Activated CD4-positive, alpha-beta T cell treated with anti-CD3 and anti-CD28 coated beads, Interleukin-2, Interleukin-4, amounts not matched to agents 100 ng/mL and 50 ng/mL, durations not matched to agents 16 hours and 8 hours (primary cell): ENCODE measurements around the gene PHKB.
"Not testable (repeated sequence)": the region's sequence is repeated elsewhere in the genome, so short reads cannot be mapped to it uniquely, and the experiment has no call there.

ENCODE experiments used
- DNase-seq: peaks from one replicate; pipeline ENCODE4 v3.0.0-alpha.2; 2020; ENCODE audit warnings: low spot score

The PHKB gene

DNA sequence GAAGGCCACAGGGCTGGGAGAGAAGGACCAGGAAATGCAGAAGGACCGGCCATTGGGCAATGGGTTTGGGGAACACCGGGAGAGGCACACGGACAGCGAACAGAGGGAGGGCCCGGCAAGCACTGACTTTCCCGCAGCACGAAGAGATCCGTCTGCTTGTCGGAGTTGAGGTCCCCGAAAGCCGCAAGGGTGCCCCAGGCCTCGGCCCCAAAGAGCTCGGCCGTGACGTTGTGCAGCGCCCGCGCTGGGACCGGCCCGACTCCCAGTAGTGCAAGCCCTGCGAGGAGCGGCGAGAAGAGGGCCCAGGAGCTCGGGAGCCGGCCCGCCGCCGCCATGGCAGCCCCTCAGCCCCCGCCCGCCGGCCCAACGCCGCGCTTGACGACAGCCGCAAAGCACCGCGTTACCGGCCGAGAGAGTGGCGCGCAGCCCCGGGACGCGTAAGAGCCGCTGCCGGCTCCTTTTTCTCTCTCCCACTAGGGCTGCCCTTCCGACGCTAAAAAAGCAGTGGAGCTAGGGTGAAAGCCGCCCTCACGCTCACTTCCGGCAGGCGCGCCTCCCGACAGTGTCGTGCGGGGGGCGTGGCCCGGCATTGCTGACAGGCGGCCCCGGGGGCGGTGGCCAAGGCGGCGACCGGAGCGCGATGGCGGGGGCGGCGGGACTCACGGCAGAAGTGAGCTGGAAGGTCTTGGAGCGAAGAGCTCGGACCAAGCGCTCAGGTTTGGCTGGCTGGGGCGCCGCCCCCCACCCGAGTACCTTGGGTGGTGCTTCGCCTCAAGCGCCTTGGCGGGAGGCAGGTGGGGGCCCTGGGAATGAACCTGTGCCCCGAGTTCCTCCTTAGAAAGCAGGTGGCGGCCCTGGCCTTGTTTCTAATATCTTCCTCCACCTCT, at the start of gene PHKB, which contains the start of gene ITFG1:
PHKB (plus strand) TSS at position 621 of the 887 bp plus-strand sequence; CDS start at position 641, 20 bp downstream.
ITFG1 (minus strand) TSS at position 353 of the 887 bp plus-strand sequence; CDS start at position 335, 18 bp downstream.
- DNase-seq: peak; percentile 94

DNA sequence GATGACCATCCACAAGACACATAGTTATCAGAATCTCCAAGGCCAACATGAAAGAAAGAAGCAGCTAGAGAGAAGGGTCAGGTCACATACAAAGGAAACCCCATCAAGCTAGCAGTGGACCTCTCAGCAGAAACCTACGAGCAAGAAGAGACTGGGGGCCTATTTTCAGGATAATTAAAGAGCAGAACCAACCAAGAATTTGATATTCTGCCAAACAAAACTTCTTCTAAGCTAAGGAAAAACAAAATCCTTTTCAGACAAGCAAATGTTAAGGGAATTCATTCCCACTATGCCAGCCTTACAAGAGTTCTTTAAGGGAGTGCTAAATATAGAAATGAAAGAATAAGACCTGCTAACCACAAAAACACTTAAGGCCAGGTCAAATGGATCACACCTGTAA, 48.1 kb upstream of the PHKB start:
- no peak for DNase-seq

DNA sequence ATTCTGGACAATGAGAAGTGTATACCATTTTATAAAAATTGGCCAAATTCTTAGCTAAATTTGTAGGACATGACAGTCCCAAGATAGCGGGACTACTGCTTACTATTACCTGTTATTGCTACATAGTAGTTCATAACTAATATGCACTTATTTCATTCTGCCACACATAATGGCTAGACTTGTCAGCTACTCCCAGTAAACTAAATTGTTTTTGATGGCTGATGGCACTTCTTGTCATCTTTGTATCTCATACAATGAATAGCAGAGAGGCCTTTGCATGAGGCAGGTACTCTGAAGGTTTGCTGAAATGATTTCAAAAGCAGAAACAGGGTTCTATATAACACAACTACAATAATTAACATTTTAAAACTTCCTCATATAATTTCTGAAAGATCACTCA, 44.3 kb upstream of the PHKB start:
- no peak for DNase-seq

DNA sequence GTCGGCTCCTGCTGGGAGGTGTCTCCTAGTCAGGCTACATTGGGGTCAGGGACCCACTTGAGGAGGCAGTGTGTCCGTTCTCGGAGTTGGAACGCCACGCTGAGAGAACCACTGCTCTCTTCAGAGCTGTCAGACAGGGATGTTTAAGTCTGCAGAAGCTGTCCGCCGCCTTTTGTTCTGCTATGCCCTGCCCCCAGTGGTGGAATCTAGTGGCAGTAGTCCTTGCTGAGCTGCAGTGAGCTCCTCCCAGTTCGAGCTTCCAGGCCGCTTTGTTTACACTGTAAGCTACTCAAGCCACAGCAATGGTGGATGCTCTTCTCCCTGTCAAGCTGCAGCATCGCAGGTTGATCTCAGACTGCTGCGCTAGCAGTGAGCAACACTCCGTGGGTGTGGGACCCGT, 36.3 kb upstream of the PHKB start:
- no peak for DNase-seq

DNA sequence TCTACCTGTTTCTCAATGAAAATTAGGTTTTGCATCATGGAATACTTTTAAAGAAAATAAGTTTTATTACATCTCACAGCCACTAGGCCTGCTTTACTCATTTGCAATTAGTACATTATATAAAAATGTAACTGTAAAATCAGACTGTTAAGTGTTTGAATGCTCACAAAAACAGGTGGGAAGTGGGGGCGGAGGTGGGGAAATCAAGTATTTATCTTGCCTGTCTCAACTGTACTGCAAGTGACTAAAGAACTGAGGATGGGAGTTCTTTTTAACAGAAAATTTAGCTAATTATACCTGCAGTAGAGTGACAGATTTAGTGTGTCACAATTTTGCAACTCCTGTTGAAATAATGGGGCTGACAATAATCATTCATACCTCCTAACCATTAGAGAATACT, 34.3 kb upstream of the PHKB start:
- no peak for DNase-seq

DNA sequence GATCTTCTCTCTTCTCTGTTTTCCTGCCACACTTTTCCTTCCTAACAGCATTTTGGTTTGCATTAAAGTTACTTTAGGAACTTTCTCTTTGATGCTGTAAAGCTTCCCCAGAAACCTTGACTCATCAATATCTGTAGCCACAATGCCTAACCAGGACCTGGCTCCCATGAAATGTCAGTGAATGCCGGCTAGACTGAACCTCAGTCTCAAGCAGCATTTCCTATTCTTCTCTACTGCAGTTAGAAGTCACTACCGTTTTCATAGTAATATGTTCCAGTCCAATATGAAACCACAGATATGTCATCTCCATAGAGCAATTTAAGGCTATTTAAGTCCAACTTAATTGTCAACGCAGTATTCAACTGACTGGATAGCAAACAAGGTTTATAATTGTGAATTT, 29.2 kb upstream of the PHKB start:
- DNase-seq: no peak

DNA sequence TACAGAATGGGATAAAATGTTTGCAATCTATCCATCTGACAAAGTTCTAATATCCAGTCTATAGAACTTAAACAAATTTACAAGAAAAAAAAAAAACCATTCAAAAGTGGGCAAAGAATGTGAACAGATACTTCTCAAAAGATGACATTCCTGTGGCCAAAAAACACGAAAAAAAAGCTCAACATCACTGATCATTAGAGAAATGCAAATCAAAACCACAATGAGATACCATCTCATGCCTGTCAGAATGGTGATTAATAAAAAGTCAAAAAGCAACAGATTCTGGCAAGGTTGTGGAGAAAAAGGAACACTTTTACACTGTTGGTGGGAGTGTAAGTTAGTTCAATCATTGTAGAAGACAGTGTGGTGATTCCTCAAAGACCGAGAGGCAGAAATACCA, 26.9 kb upstream of the PHKB start:
- DNase-seq: not testable (repeated sequence)

DNA sequence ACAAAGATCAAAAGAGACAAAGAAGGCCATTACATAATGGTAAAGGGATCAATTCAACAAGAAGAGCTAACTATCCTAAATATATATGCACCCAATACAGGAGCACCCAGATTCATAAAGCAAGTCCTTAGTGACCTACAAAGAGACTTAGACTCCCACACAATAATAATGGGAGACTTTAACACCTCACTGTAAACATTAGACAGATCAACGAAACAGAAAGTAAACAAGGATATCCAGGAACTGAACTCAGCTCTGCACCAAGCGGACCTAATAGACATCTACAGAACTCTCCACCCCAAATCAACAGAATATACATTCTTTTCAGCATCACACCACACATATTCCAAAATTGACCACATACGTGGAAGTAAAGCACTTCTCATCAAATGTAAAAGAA, 21.1 kb upstream of the PHKB start:
- DNase-seq: not testable (repeated sequence)

DNA sequence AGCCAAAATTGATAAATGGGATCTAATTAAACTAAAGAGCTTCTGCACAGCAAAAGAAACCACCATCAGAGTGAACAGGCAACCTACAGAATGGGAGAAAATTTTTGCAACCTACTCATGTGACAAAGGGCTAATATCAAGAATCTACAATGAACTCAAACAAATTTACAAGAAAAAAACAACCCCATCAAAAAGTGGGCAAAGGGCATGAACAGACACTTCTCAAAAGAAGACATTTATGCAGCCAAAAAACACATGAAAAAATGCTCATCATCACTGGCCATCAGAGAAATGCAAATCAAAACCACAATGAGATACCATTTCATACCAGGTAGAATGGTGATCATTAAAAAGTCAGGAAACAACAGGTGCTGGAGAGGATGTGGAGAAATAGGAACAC, 18.2 kb upstream of the PHKB start:
- not testable (repeated sequence) for DNase-seq

DNA sequence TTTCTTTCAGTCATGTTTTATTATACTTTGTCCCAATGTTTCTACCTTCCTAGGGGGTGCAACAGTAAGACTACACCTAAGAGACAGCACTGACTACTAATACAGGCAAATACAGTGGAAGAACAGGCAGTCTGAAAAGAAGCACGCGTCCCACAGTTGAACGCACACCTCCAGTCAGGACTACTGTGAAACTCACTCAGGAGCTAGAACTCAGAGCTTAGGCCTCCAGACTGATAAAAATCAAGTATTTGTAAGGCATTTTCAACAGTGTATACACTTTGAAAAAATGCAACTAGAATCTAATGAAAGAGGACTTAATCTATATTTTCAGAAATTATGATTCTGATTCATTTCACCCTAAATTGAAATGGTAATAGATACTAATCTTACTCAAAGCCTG, 14.7 kb upstream of the PHKB start:
- DNase-seq: no peak

DNA sequence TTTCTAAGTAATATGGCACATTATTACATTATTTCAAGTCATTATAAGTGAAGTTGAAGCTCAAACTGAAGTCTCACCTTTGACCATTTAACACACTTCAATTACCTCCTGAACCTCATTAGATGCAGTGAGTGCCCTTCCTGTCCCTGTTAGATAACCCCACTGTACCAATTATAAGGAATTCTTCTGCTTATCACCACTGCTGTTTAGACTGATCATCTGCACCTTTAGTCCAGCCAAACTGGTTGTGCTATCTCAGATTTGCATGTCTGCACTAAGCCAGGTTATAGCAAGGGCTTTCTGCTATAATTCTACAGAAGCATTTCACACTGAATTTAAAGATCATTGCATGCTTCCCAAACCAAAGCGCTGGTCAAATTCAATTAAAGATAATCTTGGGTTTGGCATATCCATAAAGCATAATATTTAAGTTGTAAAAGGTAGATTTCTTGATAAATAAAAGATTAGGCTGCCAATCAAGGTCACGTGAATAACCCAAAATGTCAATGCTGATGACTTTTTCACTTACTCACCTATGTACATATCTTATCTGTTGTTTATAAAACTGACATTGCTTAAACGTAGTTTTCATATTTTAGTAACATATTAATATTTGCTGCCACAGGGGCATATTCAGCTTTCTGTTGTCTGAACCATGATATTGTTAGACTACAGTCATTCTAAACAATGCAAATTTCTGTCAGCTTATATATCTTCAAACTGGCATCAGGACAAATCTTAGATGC, 12.1 kb upstream of the PHKB start:
- no peak for DNase-seq

DNA sequence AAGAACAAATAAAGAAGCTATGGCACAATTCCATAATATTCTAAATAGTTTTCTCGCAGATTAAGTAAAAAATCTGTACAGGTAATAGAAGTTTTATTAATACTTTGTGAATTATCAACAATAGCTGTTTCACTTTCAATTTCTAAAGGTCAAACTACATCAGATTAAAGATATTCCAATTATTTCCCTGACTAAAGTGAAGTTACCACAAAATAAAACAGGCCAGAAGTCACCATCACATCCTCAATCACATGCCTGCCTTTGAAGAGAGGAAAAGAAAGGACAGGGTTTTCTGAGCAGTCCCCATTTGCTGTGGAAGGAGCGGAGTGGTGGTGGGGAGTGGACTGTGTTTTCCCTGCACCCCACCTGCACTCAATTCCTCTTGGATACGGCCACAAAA, 11.3 kb upstream of the PHKB start:
- DNase-seq: no peak

DNA sequence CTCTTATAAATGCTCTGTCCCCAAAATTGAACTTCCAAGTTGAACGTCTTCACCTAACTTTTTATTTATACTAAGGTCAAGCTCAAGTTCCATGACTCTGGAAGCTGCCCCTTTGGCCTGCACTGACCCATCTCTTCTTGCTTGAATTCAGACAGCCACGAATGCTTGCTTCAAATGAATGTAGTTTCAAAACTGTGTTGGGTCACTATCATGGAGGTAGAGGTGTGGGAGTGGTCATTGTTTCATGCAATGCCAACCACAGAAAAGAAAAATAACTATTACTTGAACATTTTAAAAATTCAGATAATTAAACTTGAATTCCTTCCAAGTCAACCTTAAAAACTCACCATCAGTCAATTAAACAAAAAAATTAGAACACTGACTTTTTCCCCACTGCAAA, 2.8 kb upstream of the PHKB start:
- no peak for DNase-seq

DNA sequence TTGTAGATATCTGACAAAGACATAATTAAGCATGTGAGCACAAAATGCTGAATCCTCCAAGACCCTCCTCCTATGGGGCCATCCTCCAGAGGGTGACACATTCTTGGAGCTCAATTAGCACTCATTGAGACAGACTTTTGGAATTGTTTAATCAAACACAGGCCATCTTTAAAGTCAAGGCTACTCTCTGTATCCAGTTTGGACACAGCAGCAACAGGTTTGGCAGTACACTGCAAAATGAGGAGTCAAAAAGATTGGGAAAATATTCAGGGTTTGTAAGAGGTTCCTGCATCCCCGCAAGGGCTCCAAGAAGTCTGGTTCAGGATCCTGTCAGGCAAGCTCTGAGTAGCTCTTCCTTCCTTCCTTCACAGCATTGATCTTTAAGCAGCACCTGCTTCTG, 1.5 kb upstream of the PHKB start:
- no peak for DNase-seq

DNA sequence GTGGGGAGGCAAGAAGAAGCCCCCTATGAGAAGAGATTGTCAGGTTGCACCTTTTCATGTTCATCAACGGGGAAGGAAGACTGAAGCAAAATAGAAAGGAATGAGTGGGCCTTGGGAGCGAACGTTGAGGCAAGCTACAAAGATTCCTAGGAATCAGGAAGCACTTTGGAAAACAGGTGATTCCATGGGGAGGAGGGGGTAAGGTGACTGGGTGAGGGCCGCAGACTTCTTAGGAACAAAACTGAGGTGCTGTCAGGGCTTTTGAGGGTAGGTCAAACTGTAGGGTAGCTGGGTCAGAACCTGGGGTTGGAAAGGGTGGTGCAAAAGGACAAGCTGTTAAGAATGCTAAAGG, 796 bp upstream of the PHKB start:
- DNase-seq: no peak

DNA sequence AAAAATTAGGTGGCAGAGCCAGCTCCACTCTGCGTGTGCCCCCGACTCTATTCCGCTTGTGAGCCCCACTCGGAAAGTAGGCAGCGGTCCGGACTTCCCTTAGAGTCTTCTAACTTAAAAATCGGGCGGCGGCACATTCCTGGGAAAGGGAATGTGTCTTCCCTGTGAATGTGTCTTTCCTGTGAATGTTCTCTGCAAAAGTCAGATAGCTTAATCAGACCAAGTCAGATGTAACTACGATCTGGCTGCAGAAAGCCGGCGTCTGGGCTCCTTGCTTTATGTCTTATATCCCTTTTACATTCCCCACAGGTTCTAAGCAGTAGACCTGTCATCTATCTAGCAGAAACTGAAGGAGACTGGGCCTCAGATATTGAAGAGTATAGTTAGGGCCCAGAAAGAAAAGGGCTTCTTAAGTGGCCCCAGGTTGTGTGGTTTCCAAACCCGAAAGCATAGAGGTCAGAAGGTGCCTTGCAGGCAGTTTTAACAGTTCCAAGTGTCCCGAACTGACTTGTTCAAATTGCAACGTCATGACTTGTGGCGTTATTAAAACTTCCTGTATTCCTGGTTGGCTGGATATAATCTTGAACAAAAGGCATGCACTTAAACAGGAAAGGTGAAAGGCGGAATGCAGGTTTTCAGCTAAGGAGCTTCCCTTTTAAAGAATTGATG, 601 bp downstream of the PHKB start:
- DNase-seq: peak; percentile 28

DNA sequence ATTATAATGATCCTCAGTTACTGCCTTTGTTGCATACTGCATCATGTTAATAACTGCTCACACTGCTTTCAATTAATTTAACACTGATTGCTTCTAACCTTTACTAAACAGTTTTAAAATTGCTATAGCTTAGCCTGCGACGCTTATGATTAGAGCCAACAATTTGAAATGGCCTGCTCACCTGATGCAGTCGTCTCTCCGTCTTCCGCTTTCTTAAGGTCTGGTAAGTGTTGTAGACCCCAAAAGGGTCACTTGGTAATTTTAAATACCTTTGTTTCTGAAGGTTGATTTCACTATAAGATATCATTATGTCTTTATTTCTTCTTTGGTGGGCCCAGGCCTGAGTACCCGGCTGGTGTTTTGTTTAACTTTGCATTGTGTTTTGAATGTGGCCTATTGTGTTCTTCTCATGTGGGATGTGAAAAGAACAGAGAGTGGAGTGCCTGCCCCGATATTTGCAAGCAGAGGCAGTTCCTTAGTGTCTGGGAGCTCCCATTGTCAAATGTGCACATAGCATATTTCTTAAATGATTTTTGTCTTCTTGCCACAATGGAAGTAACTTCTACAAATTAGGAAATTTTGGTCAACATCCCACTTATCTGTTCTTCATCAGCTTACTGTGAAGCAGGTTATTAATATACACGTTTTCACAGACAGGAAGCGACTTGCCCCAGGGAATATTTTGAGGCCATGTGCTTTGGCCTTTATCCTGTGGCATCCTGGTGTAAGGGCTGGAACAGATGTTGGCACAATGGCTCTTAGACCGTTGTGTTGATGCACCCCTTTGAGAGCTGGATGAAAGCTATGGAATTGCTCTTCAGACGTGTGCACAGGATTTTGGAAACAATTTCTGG, 2.9 kb downstream of the PHKB start:
- no peak for DNase-seq

DNA sequence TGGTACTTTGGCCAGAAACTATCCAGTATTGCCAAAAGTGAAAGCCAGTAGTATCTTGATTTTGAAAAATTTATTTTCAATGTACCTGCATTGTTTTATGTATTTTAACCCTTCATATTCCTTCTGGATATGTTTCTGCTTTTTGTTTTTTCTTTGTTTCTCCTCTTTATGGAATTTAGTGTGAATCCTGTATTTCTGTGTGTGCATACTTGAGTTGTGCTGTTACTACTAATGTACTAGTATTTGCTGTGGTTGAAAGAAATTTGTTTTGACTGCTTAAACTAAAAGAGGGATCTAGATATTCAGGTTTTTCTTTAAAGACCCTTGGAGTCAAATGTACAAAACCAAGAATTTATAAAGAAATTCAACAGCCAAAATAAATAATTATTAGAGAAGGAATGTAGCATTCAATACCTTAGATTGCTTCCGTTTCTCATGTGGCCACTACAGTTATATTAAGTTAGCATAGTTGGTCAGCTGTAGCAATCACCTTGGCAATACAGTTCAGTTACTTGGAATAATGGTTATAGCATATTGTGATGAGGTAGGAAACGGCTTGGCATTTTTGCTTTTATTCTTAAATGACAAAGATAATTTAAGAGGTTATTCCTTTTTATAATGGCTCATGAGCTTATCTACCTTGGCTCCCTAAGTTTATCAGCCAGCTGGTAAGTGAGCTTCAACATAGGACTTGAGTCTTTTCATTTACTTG, 4.9 kb downstream of the PHKB start:
- DNase-seq: no peak

DNA sequence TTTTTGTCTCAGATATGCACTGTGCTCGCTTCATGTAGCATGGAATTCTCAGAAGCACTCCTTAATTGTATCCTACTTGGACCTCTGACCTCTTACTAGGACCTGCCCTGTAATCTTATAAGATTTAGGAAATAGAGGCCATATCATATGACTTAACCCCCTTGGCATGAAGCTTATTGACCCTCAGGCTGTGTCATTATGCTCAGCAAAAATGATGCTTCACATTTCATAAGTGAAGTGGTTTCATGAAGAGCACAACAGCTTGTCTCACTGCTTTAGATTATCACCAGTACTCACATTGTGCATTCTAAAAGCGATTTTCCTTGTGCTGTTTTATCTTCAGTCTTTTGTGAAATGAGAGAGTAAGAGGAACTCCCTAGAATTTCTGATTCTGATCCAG, 6.4 kb downstream of the PHKB start:
- no peak for DNase-seq

DNA sequence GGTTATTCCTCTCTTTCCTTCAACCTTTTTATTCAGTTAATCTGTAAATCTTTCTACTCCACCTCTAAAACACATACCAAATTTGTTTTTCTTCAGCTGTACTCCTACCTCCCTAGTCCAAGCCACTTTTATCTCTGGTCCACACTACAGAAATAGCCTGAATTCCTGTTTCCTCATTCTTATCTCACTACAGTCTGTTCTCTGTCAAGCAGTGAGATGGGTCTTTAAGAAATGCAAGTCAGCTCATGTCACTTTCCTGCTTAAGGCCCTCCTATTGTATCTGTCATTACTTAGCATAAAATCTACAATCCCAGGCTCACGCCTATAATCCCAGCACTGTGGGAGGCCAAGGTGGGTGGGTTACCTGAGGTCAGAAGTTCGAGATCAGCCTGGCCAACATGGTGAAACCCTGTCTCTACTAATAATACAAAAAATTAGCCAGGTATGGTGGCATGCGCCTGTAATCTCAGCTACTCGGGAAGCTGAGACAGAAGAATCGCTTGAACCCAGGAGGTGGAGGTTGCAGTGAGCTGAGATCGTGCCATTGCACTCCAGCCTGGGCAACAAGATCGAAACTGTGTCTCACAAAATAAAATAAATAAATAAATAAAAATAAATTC, 7.0 kb downstream of the PHKB start:
- DNase-seq: not testable (repeated sequence)

DNA sequence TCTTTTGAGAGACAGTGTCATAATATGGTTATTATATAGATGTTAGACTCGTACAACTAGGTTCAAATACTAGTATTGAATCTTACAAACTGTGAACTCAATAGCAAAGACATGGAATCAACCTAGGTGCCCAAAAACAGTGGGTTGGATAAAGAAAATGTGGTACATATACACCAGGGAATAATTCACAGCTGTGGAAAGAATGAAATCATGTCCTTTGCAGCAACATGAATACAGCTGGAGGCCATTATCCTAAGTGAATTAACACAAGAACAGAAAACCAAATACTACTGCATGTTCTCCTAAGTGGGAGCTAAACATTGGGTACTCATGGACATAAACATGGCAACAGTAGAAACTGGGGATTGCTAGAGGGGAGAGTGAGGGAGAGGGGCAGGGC, 8.1 kb downstream of the PHKB start:
- no peak for DNase-seq
